ENCODE data around the gene MALL. TPM values are rescaled to one million over a fixed set of nuclear protein-coding genes. Genes with fewer than 3 reads are reported as not detected.

Gene MALL
- total RNA-seq, 2 donors from 2014 or later, result 6.6 to 10.4 TPM

Small RNA genes lying within 50 kb of the gene (microRNA-seq; reads per million reads assigned to microRNA genes)
- gene MIR4267 (ENCODE audit: borderline number of aligned reads in 2 of 2, borderline replicate concordance in 2 of 2) (0 reads per million in 2 donors), gene MIR4436B1 (ENCODE audit: borderline number of aligned reads in 2 of 2, borderline replicate concordance in 2 of 2) (0 reads per million in 2 donors)

Small RNA genes lying within 50 kb of the gene (small RNA-seq; reads per million reads assigned to genes)
- gene MIR4267 (not detected), gene MIR4436B1 (not detected)

Other genes with a start within 250 kb of the MALL start
- 1 to 10 TPM; 4.7 to 4.9 TPM for gene LIMS3, start 217.1 kb downstream of the MALL start, total RNA-seq
- 1 to 10 TPM; 1.3 to 3.6 TPM for gene NPHP1, start 89.2 kb upstream of the MALL start, total RNA-seq
- gene MTLN, start 96.7 kb upstream of the MALL start, total RNA-seq, result 100 to 1,000 TPM in 1 of 2 donors, 10 to 100 TPM in 1; 28.3 to 121 TPM